ENCODE data around the gene IGFBP2. TPM values are rescaled to one million over a fixed set of nuclear protein-coding genes. Genes with fewer than 3 reads are reported as not detected.

Gene IGFBP2
- total RNA-seq, 3 donors from 2014 or later: 16.0 to 131 (median 115) TPM

DNA sequence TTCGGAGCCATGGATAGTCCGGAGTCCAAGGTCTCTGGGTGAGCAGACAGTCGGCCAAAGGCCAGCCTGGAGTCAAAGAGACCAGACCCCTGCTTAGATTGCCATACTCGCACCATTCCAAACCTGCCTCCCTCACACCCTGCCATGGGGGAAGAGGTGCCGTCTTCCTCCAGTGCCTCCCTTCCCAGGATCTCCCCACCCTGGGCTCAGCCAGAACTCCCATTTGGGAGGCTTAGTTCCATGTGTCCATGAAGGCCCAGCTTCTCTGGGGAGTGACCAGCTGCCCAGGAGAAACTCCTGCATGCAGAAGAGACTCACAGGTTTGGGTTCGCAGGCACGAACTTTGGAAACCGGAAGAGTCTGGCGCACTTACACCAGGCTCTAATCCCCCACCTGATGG, 40.4 kb downstream of the IGFBP2 start:
- TF ChIP-seq POLR2AphosphoS5 (IDR thresholded peaks at IDR 0.05) (no peak), CTCF (IDR thresholded peaks at IDR 0.05) (no peak)
- H3K36me3 ChIP-seq: no peaks in the 10 kb centered on the region
- DNase-seq (ENCODE audit: low spot score in 2 of 2): no peak
- no peaks in the 10 kb centered on the region for H3K27me3 ChIP-seq
- intact Hi-C loops (cut with DNase I; ENCODE audit: low total_unique reads): no loop called here
- no peak overlapping the region for H3K27ac ChIP-seq
- H3K4me1 ChIP-seq: peaks cover 0 to 4% of the 10 kb centered on the region in 2 donors
- H3K4me3 ChIP-seq: no peak overlapping the region
- no peaks in the 10 kb centered on the region for H3K9me3 ChIP-seq

DNA sequence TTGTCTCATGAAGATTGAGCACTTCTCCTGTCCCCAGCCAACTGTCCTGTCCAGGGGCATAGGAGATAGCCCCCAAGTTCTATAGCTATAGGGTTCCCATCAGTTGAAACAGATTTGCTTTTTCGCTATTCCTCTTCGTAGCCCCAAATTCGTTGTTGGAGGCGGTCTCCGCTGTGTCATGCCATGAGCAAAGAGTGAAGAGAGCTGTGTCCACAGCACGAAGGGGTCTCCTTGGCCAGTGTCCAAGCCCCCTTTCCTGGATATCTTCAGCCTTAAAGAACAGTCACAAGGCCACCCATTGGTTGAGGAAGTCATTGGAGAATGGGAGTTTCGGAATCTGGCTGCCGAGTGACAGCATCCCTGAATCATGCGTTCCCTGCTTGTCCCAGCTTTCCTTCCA, 41.2 kb downstream of the IGFBP2 start:
- Histone ChIP-seq H3K4me3 (no peak overlapping the region), H3K36me3 (no peaks in the 10 kb centered on the region), H3K27ac (no peak overlapping the region), H3K4me1 (peaks cover 0 to 4% of the 10 kb centered on the region in 2 donors), H3K27me3 (no peaks in the 10 kb centered on the region), H3K9me3 (no peaks in the 10 kb centered on the region)
- intact Hi-C loops (cut with DNase I; ENCODE audit: low total_unique reads): no loop called here
- TF ChIP-seq POLR2A (IDR thresholded peaks at IDR 0.05) (no peak), CTCF (IDR thresholded peaks at IDR 0.05) (no peak), POLR2AphosphoS5 (IDR thresholded peaks at IDR 0.05) (no peak)
- DNase-seq (ENCODE audit: low spot score in 2 of 2): no peak

- Histone ChIP-seq H3K36me3 (no peaks in the 10 kb centered on the region), H3K4me1 (peaks cover 0 to 4% of the 10 kb centered on the region in 2 donors), H3K27ac (no peak overlapping the region), H3K4me3 (no peak overlapping the region), H3K9me3 (no peaks in the 10 kb centered on the region), H3K27me3 (no peaks in the 10 kb centered on the region)
- DNase-seq (ENCODE audit: low spot score in 2 of 2): no peak
- intact Hi-C loops (cut with DNase I; ENCODE audit: low total_unique reads): no loop called here
- TF ChIP-seq CTCF (IDR thresholded peaks at IDR 0.05) (no peak), POLR2AphosphoS5 (IDR thresholded peaks at IDR 0.05) (no peak), POLR2A (IDR thresholded peaks at IDR 0.05) (no peak)
These were observed 43.4 kb downstream of the IGFBP2 start for GRCh38 chr2:216676630-216677029.

DNA sequence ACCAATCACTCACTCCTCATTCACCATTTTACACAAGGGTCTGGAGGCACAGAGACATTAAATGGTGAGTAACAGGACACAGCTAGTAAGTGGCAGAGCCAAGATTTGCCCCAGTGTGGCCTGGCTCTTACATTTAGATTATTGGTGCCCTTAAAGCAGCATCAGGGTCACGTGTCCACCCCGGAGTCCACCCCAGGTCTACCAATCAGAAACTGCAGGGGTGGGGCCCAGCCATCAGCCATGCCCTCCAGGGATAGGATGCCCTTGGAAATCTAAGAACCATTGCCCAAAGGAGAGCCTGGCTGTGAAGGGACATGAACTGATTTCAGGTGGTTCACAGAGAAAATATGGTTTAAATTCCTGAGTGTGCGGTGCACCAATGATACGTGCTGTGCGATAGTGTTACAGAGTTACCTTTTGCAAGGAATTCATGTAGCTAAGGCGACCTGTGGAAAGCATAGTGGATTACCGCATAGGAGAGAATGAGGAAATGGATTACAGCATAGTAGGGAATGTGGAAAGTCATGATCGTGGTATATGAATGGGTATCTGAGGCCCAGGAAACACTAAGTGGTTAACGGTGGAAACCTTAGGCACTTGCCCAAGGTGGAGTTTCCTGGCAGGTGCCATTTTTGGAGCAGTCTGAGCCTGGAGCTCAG, 44.3 kb downstream of the IGFBP2 start:
- Histone ChIP-seq H3K9me3 (no peaks in the 10 kb centered on the region), H3K36me3 (no peaks in the 10 kb centered on the region), H3K4me1 (peaks cover 0 to 4% of the 10 kb centered on the region in 2 donors), H3K27ac (peak overlapping the region; percentile 14 to 25), H3K4me3 (no peak overlapping the region), H3K27me3 (no peaks in the 10 kb centered on the region)
- no peak for DNase-seq (ENCODE audit: low spot score in 2 of 2)
- TF ChIP-seq CTCF (IDR thresholded peaks at IDR 0.05) (no peak), POLR2A (IDR thresholded peaks at IDR 0.05) (no peak), POLR2AphosphoS5 (IDR thresholded peaks at IDR 0.05) (no peak)
- intact Hi-C loops (cut with DNase I; ENCODE audit: low total_unique reads): no loop called here

DNA sequence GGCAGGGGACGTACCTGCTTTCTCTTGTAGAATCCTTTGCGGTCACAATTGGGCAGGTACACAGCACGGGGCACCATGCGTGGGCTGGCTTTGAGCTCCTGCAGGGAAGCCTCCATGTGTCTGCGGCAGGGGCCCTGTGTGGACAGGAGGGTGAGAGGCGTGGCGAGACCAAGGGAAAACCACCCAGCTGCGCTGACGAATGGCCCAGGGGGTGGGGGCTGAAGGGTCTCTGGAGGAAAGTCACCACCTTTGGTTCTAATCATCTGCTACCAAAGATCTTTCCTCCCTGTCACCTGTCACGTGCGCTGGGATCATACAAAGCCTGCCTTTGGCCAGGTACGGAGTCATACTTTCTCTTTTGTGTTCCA, 44.9 kb downstream of the IGFBP2 start:
- Histone ChIP-seq H3K4me3 (no peak overlapping the region), H3K4me1 (peaks cover 0 to 4% of the 10 kb centered on the region in 2 donors), H3K36me3 (no peaks in the 10 kb centered on the region), H3K27me3 (no peaks in the 10 kb centered on the region), H3K9me3 (no peaks in the 10 kb centered on the region), H3K27ac (peak overlapping the region; percentile 14 to 25)
- TF ChIP-seq POLR2AphosphoS5 (IDR thresholded peaks at IDR 0.05) (no peak), POLR2A (IDR thresholded peaks at IDR 0.05) (no peak), CTCF (IDR thresholded peaks at IDR 0.05) (no peak)
- intact Hi-C loops (cut with DNase I; ENCODE audit: low total_unique reads): no loop called here
- no peak for DNase-seq (ENCODE audit: low spot score in 2 of 2)

Measured in breast epithelium (tissue), 4 donors.